ENCODE results near the gene CFDP1. TPM values are rescaled to one million over a fixed set of nuclear protein-coding genes. Genes with fewer than 3 reads are reported as not detected.

Gene CFDP1
- total RNA-seq, 1 donor from 2014 or later = 45.2 TPM

DNA sequence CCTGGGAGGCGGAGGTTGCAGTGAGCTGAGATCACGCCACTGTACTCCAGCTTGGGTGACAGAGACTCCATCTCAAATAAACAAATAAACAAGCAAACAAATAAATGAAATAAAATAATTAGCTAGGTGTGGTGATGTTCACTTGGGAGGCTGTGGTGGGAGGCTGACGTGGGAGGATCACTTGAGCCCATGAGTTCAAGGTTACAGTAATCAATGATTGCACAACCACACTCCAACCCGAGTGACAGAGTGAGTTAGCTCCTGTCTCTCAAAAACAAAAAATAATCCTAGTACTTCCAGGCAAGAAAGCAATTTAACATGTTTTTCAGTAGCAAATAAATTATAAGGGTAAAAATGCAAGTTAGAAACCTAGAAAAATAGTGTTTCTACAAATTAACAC lies 26.4 kb downstream of the CFDP1 start:
- DNase-seq (ENCODE audit: low spot score) = no peak

DNA sequence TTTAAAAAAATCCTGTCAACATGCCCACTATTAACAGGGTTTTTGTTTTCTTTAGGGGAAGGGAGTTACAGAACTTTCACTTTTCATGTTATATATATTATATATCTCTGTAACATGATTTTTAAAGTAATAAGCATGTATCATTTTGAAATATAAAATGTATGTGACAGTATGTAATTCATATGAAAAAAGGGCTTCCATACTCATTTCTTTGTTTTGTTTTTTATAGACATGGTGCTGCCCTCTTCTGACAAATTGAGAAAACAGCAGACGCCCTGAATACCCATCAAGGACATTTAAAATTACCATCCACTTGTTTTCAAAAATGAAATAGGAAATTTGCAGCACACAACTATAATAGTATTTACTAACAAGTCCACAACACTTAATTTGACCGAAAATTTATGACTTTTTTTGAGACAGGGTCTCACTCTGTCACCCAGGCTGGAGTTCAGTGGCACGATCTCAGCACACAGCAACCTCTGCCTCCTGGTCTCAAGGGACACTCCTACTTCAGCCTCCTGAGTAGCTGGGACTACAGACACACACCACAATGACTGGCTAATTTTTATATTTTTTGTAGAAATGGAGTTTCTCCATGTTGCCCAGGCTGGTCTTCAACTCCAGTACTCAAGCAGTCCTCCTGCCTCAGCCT lies 30.4 kb downstream of the CFDP1 start:
- DNase-seq (ENCODE audit: low spot score) = no peak

DNA sequence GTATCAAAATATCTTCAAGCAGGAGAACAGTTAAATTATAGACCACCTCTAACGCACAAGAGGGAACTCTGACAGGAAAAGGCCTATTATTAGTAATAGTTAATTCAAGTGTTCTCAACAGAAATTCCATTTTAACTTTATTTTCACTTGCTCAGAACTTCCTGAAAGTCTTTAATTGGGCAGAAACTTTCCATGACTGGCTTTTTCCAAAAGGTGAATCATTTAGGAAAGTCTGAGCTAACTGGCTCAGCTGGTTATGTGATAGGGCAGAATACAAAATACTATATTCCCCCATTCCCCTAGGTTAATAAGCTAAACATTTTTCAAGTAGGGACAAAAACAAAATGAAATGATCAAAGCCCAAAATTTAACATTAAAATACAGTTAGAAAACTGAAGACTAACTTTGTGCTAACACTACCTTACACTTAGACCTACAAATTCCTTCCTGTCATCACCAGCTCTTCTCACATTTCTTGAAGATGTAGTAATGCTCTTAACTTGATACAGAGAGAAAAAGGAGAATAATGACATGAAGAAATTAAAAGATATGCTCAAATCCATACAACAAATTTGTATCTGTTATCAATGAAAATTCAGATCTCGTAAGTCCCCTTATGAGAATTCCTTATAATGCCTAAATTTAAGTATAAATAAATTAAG lies 31.0 kb downstream of the CFDP1 start:
- no peak for DNase-seq (ENCODE audit: low spot score)

DNA sequence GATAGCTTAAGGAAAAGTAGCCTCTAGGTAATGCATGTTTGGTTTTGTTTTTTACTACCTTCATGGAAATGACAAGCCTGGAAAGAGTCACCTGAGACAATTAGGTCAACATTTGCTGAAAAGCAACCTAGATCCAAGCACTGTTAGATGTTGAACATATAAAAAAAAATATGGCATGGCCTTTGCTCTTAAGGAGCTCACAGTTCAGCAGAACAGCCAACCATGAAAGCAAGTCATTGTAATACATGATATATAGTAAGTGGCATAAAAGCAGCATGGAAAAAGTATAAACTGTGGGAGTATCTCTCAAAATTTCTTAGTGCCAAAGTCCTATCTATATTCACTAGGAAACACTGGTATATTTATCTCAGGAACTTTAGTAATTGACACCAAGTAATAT lies 31.6 kb downstream of the CFDP1 start:
- no peak for DNase-seq (ENCODE audit: low spot score)

DNA sequence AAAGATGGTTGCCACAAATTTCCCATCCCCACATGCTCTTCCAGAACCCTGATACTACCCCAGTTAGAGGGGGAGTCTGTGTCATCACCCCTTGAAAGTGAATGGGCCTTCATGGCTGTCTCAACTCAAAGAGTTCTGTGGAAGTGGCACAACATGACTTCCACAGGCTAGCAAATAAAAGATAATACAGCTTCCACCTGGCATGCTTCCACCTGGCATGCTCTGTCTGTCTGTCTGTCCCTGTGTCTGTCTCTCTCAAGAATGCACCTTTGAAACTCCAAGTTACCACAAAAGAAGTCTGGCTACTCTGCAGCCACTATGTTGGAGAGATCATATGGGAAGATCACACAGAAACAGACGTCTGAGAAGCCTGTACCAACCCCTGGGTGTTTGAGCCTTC lies 35.0 kb downstream of the CFDP1 start:
- no peak for DNase-seq (ENCODE audit: low spot score)

DNA sequence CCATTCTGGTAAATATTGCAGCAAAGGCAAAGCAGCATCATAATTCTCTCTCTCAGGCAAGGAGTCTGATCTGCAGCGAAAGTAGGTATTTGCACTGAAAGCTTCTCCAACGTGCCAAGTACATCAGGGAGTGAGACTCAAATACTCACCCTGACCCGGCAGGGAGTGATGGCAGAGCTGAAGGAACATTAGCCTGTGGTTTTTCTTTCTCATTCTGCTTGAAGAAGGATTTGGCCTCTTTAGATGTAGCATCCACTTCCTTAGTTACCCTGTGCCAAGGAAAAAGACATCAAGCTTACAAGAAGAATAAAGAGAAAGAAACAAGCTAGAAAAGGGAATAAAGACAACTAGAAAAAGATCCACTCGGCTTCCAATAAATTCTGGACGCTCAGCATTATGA lies 38.4 kb downstream of the CFDP1 start:
- DNase-seq (ENCODE audit: low spot score) = no peak

DNA sequence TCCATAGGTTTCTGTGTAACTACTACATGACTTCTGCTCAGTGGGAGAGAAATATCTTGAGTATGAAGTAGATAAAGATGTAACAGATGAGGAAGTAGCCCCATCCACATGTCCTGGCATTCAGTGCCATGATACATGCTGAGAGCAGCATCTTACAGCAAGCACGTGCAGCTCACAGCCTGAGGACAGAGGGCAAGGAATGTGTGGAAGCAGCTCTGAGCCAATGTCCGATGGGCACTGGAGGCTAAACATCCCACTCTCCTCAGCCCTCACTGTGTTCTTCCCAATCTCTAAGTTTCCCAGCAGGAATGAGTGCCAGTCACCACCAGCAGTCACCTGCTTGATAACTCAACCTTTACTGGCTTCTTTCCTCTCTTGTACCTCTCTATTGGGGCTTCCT lies 40.4 kb downstream of the CFDP1 start:
- no peak for DNase-seq (ENCODE audit: low spot score)

DNA sequence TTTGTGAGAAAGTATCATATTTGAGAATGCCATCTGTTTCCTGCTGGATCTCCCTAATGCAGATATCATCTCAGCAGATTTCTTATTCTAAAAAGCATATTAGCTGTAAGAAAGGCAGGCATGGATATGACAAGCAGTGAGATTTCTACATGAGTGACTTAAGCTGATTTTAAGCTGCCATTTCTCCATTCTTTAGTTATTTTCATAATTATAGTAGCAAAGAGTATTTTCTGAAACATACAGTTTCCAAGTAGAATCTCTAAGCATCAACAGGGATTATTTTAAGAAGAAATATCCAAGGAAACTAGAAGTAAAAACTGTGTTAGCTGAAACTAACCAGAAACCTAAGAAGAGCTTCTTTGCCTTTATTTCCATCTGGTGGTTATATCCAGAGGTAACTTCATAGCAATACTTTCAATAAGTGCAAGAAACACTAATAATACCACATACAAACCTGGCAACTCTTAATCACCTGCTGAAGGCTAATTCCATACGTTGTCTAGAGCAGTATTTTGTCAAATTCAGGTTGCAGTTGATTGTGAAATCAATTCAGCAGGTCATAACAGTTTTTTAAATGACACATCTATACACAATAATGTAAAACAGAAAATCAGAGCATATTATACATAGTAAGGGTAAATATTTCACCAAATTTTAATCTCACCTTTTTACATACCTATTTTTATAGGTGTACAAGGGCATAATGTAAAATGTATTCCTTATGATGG lies 42.2 kb downstream of the CFDP1 start:
- no peak for DNase-seq (ENCODE audit: low spot score)

DNA sequence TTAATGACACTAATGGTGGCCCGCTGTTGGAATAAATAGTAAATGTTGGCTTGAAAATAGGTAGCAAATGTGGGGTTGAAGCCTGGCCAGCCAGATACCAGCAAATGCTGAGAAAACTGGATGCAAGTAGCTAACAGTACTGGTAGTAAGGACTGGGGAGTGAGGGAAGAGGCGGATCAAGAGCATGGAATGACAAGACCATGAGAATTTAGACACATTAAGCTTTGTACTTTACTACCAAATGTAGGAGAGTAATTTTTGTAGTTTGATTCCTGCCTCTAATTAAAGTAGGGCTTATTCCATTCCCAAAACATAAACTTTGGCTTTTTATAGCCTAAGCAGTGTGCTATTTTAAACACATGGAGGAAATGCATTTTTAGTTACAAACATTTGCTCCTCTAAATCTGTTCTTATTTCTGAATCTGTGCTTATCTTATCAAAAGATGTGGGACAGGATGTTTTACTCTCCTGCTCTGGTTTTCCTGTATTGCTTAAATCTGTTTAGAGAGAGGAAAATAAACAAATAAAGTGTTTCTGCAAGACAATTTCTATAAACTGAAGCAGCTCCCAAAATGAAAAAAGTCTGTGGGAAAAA lies 44.1 kb downstream of the CFDP1 start:
- no peak for DNase-seq (ENCODE audit: low spot score)

DNA sequence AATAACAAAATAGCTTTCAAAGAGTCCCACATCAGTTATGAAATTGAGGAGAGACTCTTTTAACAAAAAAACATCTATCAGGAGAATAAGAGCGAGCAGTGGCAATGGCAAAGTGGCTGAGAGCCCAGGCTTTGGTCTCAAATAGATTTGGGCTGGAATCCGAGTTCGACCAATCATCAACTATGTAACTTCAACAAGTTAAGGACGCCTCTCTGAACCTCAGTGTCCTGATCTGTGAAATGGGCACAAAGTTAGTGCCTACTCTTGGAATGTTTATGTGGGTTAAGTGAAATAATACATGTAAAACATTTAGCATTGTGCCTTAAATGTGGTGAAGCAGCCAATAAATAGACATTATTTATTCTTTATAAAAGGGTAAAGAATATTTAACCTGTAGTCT lies 45.4 kb downstream of the CFDP1 start:
- no peak for DNase-seq (ENCODE audit: low spot score)

DNA sequence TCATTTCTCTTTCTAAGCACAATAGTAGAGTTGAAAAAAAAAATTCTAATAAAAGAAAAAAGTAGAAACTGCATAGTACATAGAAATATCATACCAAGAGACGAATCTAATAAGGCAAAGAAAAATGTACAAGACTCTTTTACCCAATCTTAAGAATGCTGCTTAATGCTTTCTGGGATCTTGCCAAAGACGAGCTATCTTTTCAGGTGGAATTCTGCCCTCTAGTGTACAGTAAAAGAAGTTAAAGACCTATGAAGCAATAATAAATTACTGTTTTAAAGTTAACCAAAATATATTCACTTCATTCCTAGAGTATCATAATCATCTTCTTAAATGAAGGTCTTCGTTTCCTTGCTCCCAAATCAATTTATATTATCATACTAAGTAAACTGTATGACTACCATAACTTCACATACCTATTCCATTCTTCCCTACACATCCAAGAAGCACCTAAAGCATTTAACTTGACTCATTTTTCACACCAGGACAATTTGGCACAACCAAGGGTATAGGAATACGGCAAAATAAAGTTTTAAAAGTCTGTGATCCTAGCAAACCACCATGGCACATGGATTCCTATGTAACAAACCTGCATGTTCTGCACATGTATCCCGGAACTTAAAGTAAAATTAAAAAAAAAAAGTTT lies 47.7 kb downstream of the CFDP1 start:
- no peak for DNase-seq (ENCODE audit: low spot score)

DNA sequence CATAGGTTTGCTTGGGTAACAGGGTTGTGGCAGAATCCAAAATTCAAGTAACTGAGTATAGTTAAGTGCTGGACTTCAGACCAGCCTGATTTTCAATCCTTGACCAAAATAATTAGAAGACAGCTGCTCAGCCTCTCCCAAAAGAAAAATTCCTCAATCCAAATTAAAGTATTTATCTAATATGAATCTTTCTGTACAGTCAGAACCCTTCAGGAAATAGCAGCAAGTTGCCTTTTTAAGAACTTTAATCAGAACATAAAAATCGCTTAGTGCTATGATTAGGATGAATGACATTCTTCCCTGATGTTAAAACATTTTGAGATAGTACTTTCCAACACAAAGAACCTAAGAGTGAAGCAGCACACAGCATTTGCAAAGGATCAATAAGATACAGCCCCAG lies 50.2 kb downstream of the CFDP1 start:
- DNase-seq (ENCODE audit: low spot score) = no peak

DNA sequence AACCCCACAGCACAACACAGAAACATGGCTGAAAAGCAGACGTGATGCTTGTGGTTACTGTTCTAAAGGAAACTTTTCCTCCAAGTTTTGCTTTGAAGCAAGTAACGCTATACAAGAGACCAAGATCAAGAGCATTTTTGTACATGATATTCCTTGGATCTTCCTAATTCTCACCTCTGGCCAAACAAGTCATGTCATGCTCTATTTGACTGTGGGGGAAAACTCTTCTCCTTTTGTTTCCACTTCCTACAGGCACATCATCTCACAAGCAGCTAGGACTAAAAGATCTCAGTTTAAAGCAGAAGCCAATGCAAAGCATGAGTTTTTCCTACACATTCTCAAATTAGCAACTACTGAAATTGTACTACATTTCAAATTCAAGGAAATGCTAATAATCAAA lies 50.7 kb downstream of the CFDP1 start:
- no peak for DNase-seq (ENCODE audit: low spot score)

DNA sequence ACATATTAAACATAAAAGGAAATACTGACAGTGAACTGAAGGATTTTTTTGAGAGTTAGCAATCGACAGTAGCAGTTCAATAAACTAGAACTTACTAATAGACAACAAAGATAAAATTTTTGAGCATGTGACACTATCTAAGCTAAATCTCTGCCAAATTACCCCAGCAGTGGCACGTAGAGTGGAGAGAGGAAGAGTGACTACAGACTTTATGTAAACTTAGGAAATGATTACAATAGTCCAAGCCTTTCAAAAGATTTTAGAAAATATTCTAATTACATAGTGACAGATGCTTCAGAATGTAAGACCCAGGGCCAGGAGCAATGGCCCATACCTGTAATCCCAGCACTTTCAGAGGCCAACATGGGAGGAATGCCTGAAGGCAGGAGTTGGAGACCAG lies 52.4 kb downstream of the CFDP1 start:
- DNase-seq (ENCODE audit: low spot score) = no peak

DNA sequence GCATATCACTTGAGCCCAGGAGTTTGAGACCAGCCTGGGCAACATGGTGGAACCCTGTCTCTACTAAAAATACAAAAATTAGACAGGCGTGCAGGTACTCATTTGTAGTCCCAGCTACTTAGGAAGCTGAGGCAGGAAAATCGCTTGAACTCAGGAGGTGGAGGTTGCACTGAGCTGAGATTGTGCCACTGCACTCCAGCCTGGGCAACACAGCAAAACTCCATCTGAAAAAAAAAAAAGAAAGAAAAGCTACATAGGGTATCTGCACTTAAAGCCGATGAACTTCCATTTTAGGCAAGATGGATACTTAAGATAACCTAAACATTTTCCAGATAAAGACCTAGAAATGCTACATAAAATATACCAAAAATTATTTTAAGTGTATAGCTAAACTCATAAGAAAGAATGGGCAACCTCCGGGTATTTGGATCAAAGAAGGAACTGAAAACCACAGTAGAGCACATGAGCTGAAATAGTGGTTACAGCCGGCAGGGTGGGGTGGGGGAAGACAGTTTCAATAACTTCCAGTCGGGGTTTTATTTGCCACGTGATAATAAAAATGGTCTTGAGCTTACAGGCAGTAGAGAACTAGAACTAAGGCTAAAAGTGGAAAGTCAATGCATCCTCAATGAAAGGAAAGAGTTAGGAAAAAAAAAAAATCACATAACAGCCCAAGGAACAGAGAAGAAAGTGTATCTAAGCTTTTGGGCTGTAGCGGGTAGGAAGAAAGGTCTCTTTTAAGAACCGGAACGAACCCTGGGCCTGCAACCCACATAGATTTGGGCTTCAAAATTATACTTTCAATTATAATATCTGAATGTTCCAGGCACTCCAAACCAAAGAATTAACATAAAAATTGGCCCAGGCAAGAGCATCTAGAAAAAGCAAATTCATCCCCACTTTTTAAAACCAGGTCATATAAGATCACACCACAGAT lies 53.1 kb downstream of the CFDP1 start:
- DNase-seq (ENCODE audit: low spot score) = peak; percentile 19

DNA sequence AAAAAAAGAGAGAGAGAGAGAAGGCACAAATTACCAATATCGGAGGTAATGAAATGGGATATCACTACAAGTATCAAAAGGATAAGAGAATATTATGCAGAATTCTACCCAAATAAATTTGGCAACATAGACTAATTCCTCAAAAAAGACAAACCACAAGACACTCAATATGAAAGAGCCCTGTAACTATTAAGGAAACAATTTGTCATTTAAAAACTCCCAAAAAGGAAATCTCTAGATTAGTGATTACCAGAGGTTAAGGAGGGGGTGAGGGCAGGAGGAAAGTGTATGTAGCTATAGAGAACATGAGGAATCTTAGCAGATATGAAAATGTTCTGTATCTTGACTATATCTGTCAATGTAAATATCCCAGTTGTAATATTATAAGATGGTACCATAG lies 54.0 kb downstream of the CFDP1 start:
- DNase-seq (ENCODE audit: low spot score) = no peak

DNA sequence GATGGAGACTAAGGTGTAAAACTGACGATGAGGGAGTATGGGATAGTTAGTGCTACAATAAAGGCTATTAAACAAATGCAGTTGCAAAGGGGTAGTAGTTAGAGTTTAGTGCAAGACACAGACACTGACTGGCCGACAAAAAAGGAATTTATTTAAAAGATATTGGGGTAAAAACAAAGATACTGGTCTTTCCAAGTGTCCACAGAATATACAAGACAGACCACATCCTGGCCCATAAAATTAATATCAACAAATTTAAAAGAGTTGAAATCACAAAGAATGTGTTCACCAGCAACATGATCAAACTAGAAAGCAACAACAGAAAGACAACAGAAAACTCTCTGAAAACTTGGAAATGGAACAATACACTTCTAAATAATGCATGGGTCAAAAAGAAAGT lies 54.7 kb downstream of the CFDP1 start:
- DNase-seq (ENCODE audit: low spot score) = no peak

DNA sequence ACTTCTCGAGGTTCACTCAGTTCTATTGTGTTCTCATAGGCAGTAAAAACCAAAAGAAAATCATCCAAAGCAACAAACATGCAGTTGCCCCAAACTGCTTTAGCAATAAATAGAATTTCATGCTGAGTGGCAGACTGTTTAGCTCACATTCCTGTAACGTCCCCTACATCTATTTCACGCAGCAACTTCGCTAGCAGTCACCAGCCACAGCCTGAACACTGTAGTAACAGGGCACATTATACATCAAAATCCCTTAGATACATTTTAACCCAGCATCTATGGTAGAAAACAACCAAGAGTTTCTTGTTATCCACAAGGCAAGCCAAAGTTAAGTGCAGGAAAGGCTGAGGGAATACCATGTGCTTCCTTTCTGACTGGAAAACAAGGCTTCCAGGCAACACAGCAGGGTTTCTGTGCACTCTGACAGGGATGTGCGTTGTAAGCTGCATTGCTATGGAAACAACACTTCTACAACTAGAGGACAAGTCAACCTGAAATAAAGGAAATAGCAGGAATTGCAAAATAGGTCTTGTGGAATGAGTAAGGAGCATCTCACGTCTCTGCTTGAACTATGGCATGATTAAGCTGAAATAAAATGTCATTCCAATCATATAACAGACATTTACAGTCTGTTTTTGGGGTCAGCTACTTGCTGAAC lies 55.4 kb downstream of the CFDP1 start:
- DNase-seq (ENCODE audit: low spot score) = no peak

DNA sequence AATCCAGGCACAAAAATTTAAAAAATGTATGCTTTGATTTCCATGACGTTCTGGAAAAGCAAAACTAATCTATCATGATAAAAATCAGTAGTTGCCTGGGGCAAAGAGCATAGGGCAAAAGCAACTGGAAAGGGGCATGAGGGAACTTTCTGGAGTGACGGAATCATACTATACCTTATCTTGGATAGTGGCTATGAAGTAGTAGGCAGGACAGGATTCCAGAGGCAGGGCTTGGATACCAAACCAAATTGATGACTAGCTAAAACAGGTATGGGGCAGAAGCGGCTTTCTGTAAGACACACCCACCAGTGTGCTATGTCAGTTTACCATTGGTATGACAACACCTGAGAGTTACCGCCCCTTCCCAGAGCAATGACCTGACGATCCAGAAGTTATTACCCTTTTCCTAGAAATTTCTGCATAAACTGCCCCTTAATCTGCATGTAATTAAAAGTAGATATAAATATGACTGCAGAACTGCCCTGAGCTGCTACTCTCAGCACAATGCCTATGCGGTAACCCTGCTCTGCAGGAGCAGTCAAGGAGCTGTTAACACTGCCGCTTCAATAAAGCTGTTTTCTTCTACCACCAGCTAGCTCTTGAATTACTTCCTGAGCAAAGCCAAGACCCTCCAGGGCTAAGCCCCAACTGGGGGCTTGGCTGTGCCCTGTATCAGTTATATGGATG lies 56.7 kb downstream of the CFDP1 start:
- DNase-seq (ENCODE audit: low spot score) = no peak

DNA sequence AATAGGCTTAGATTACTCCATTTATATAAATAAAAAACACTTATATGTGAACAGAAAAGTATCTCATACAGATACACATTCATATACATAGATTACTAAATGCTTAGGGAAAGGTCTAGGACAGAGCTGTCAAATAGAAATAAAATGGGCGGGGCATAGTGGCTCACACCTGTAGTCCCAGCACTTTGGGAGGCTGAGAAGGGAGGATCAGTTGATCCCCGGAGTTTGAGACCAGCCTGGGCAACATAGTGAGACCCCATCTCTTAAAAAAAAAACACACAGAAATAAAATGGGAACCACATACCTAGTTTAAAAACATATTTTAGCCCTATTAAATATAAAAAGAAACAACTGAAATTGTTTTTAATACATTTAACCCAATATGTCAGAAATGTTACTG lies 58.9 kb downstream of the CFDP1 start:
- DNase-seq (ENCODE audit: low spot score) = no peak
